ENCODE results near the gene ZNF212. TPM values are rescaled to one million over a fixed set of nuclear protein-coding genes. Genes with fewer than 3 reads are reported as not detected.

Gene ZNF212
- total RNA-seq, 1 experiment from 2014 or later: 9.7 TPM

DNA sequence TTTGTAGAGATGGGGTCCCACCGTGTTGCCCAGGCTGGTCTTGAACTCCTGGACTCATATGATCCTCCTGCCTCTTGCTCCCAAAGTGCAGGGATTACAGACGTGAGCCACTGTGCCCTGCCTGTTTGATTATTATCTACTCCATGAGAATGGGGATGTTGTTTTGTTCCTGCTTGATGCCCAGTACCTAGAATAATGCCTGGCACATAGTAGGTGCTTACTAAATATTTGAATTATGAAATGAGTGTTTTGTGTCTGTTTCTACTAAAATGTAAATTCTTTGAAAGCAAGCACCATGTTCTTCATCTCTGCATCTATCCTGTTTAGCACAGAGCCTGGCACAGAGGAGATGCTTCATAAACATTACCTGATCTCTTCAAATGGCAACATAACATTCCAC, 63.4 kb downstream of the ZNF212 start:
- CTCF ChIA-PET: no interaction called here
- Histone ChIP-seq H3F3A (ENCODE audit: low read length, unreplicated experiment) (no peaks in the 10 kb centered on the region), H2AFZ (ENCODE audit: low read length) (no peak overlapping the region), H3K36me3 (ENCODE audit: low read depth, low read length) (no peaks in the 10 kb centered on the region), H3K4me2 (ENCODE audit: low read length) (no peak overlapping the region), H3K9me3 (ENCODE audit: low read length) (no peaks in the 10 kb centered on the region), H3K9me2 (replicated peaks; ENCODE audit: low read length) (no peaks in the 10 kb centered on the region), H3K27me3 (ENCODE audit: low read length) (no peaks in the 10 kb centered on the region), H3K9ac (ENCODE audit: low read length) (no peak overlapping the region), H3K79me2 (ENCODE audit: low read length) (no peaks in the 10 kb centered on the region), H4K20me1 (ENCODE audit: low read length) (no peaks in the 10 kb centered on the region), H3K4me1 (ENCODE audit: insufficient read depth, low read length) (no peaks in the 10 kb centered on the region), H3K4me3 (ENCODE audit: low read length) (no peak overlapping the region), H3K27ac (ENCODE audit: low read length) (no peak overlapping the region)
- POLR2A ChIA-PET (ENCODE audit: unreplicated experiment): no interaction called here
- DNase-seq: no peak
- TF ChIP-seq EZH2phosphoT487 (IDR thresholded peaks at IDR 0.05; ENCODE audit: borderline replicate concordance, low read length) (no peak), EZH2 (IDR thresholded peaks at IDR 0.05; ENCODE audit: low read length, unreplicated experiment) (no peak), CTCF (conservative IDR thresholded peaks at IDR 0.05; ENCODE audit: low read depth, low read length) (no peak)
- no peak for ATAC-seq
- intact Hi-C loops (cut with micrococcal nuclease): no loop called here
- BruUV-seq (replicated peaks): no TSS peak

GRCh38 chr7:149304006-149304405, 64.6 kb downstream of the ZNF212 start:
- TF ChIP-seq EZH2 (IDR thresholded peaks at IDR 0.05; ENCODE audit: low read length, unreplicated experiment): no peak
- no peak for TF ChIP-seq EZH2phosphoT487 (IDR thresholded peaks at IDR 0.05; ENCODE audit: borderline replicate concordance, low read length)
- no peak for TF ChIP-seq CTCF (conservative IDR thresholded peaks at IDR 0.05; ENCODE audit: low read depth, low read length)
- no peaks in the 10 kb centered on the region for H3F3A ChIP-seq (ENCODE audit: low read length, unreplicated experiment)
- H3K79me2 ChIP-seq (ENCODE audit: low read length): no peaks in the 10 kb centered on the region
- no peaks in the 10 kb centered on the region for H3K9me3 ChIP-seq (ENCODE audit: low read length)
- H2AFZ ChIP-seq (ENCODE audit: low read length): no peak overlapping the region
- ATAC-seq: no peak
- ChIA-PET CTCF (no interaction called here), POLR2A (ENCODE audit: unreplicated experiment) (no interaction called here)
- H3K27ac ChIP-seq (ENCODE audit: low read length): no peak overlapping the region
- no peaks in the 10 kb centered on the region for H3K36me3 ChIP-seq (ENCODE audit: low read depth, low read length)
- no peaks in the 10 kb centered on the region for H3K9me2 ChIP-seq (replicated peaks; ENCODE audit: low read length)
- BruUV-seq (replicated peaks): no TSS peak
- no peak overlapping the region for H3K4me3 ChIP-seq (ENCODE audit: low read length)
- no peaks in the 10 kb centered on the region for H3K27me3 ChIP-seq (ENCODE audit: low read length)
- no peak for DNase-seq
- no peaks in the 10 kb centered on the region for H4K20me1 ChIP-seq (ENCODE audit: low read length)
- intact Hi-C loops (cut with micrococcal nuclease): no loop called here
- no peaks in the 10 kb centered on the region for H3K4me1 ChIP-seq (ENCODE audit: insufficient read depth, low read length)
- no peak overlapping the region for H3K4me2 ChIP-seq (ENCODE audit: low read length)
- no peak overlapping the region for H3K9ac ChIP-seq (ENCODE audit: low read length)

Other genes with a start within 250 kb of the ZNF212 start
- gene PDIA4, start 211.1 kb upstream of the ZNF212 start, total RNA-seq (2014; rRNA removed): 249 and 253 TPM in 2 replicates
- 4.2 and 6.3 TPM in 2 replicates for gene ZNF786, start 148.9 kb upstream of the ZNF212 start, total RNA-seq (2014; rRNA removed)
- 1.6 and 2.0 TPM in 2 replicates for gene ZNF425, start 113.3 kb upstream of the ZNF212 start, total RNA-seq (2014; rRNA removed)
- 8.2 and 9.1 TPM in 2 replicates for gene ZNF398, start 92.2 kb upstream of the ZNF212 start, total RNA-seq (2014; rRNA removed)
- gene ZNF282, start 44.1 kb upstream of the ZNF212 start, total RNA-seq (2014; rRNA removed): 31.4 and 39.7 TPM in 2 replicates
- gene ZNF783, start 22.5 kb downstream of the ZNF212 start, total RNA-seq (2014; rRNA removed): 6.9 and 7.0 TPM in 2 replicates
- 9.9 and 10.3 TPM in 2 replicates for gene ZNF777, start 221.4 kb downstream of the ZNF212 start, total RNA-seq (2014; rRNA removed)

Measured in PC-3 (cell line).